Medulla oblongata (tissue), 1 donor: Measurements from ENCODE around the gene BBIP1.
"Not testable (repeated sequence)": the region's sequence is repeated elsewhere in the genome, so short reads cannot be mapped to it uniquely, and the experiment has no call there.

Source experiments
- DNase-seq: peaks from one replicate; pipeline ENCODE4 v3.0.0-alpha.2; 2015; ENCODE audit errors: extremely low spot score

The BBIP1 gene

DNA sequence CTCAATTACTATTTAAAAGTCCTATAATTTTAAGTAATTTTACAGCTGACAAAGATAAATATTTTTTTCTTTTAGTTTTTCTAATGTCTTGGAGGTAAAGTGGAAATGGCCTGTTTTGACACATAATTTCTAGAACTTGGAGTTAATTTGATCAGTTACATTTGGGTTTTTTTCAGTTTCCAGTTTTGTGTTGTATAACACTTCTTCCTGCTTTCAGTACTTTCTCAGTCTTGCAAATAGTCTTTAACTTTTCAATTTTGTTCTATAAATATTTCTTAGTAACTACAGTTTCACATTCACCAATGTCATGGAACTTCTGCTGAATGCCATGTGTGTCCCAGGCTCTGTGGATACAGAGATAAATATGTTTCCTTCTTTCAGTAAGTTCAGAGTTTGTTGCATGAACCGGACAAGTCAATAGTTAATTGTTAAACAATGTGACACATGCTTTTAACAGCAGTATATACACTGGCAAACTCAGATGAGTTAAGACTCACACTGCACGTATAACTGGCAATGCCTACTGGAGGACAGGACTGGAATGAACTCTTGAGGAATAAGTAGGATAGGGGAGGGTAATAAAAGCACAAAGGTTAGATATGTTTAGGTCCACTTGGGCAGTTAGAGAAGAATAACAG is 5.0 kb upstream of the BBIP1 start:
- DNase-seq, result no peak

DNA sequence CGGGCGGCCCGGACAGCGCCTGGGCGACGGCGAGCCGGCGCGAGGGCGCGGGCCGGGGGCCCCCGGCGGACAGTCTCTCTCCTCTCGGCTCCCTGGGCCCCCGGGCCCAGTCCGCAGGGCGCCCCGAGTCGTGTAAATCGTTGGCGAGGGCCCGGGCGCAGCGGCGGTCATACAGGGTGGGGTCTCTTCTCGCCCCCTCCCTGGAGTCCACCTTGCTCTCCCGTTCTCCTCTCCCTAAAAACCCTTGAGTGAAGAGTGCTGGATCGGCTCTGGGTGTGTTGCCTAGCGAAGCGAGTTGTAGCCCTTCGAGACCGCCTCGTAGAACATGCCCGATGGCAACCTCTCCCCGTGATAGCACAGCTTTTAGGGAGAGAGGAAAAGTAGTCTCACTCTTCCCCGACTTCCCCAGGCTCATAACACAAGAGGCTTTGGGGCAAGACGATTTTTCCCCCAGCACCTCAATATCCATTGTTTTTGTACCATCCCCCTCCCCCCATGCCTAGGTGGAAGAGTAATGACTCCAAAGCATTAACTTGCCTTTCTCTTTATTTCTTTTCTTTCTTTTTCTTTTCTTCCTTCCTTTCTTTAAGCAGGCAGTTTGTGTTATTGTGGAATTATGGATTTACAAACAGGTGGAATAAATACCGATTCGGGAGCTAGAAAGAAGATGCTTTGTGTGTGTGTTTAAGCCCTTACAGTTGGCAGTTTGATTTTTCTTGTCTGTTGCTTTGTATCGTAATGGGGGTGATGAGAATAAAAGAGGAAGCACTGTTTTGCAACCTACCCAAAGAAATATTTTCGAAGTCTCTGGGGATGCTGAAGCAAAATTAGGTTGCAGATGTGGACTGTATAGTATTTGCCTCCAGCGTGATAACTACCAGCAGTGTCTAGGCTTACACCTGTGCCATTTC is 1.2 kb upstream of the BBIP1 start:
- DNase-seq, result peak; percentile 69

DNA sequence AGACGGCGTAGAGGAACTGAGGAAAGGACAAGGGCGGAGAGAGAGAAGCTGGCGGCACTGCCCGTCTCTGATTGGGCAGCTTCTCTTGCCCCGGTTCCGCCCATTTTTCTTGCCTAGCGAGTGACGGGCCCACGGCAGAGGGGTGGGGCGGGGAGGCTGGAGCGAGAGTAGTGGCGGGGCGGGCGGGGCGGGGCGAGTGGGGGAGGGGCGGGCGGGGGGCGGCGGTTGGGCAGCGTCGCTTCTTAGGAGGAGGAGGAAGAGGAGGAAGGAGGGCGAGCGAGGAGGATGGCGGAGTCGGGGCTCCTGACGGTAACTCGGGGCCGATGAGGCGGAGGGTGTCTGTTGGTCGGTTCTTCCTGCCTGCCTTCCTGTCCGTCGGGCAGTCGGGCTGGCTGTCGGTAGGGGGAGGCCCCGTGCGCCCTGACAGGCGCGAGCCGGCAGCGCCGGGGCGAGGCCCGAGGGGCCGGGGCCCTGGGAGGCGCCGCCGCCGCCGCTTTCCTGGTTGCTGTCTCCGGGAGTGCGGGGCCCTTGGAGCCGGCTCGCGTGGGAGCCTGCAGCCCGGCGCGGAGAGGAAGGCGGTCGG is 460 bp upstream of the BBIP1 start, which contains the start of gene SHOC2:
SHOC2 (plus strand) TSS at position 256 of the 583 bp plus-strand sequence. CDS start 44,755 bp downstream, outside the sequence.
- no peak for DNase-seq

DNA sequence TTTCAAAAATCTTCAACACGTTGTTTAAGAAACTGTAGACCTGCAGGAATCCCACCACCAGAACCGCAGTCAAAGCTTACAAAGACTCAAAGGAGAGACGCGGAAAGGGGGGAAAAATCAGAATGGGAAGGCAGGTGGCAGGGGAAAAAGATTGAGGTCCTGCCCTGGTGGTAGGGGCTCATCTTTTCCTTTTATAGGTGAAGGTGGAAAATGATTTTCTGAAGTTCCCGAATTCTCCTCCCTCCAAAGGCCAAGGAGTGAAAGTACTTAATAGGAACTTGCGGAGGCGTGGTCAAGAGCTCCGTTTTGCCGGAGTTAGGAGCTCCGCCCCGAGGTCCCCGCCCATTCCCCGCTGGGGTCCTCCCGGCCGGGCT is 724 bp downstream of the BBIP1 start:
- peak; percentile 95 for DNase-seq

DNA sequence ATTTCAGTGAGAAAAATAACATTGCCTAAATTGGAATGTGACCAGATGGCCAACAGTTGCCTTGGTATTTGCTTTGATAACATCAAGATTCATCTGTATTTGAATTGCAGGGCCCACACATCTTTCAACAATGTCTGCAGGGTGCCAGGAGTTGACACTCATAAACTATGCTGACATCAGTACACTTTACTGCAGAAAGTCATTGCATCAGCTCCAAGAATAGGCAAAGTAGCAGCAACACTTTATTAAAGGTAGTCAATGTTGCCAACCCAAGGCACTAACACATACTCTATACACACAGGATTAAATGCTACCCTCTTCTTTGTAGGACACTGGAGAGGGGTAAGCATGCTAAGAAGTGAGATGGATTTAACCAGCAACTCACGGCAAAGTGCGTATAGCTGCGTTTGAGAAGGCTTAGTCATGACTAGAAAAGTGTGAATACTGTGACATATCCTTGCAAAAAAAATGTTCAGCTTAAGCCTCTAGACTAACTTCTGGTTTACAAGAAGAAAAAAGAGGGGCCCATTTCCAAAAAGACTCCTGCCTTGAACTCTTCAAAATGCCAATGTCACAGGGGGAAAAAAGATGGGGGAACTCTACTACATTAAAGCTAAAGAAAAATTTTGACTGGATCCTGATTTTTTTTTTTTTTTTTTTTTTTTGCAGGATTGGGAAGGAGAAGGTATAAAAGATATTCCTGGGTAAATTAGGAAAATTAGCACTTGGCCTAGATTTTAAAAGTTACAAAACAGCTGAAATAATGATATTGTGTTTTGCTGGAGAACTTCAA is 2.2 kb downstream of the BBIP1 start:
- no peak for DNase-seq

DNA sequence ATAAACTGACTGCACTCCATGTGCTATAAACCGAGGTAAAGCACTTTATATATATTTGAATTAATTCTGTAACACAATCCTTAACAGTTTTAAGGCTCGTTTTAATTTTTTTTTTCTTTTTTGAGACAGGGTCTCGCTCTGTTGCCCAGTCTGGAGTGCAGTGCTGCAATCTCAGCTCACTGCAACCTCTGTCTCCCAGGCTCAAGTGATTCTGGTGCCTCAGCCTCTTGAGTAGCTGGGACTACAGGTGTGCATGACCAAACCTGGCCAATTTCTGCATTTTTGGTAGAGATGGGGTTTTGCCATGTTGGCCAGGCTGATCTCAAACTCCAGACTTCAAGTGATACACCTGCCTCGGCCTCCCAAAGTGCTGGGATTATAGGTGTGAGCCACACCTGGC is 3.4 kb downstream of the BBIP1 start:
- DNase-seq, result not testable (repeated sequence)

DNA sequence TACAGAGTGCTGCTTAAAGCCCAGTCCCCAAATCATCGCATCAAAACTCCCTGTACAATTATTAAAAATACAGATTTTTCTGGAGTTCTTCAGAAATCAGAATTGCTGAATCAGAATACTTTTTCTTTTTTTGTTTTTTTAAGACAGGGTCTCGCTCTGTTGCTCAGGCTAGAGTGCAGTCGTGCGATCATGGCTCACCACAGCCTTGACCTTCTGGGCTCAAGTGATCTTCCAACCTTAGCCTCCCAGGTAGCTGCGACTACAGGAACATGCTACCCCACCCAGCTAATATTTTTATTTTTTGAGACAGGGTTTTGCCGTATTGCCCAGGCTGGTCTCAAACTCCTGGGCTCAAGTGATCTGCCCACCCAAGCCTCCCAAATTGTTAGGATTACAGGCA is 3.9 kb downstream of the BBIP1 start:
- DNase-seq, result no peak

DNA sequence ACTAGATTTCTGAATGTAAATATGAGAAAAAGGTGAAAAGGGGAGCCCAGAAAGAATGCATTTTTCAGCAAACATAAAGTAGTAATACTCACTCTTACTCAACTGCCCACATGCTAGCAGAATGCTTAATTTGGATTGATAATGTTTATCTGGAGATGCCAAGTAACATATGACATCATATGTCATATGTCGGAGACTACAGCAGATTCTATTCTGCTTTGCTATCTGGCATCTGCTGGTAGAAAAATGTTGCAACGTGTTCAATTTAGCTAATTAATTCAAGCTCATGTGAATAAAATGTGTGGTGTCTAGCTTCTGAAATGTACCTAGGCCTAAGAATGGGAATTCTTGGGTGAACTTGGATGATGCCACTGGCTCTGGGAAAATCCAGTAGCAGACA is 4.5 kb downstream of the BBIP1 start:
- DNase-seq, result no peak

DNA sequence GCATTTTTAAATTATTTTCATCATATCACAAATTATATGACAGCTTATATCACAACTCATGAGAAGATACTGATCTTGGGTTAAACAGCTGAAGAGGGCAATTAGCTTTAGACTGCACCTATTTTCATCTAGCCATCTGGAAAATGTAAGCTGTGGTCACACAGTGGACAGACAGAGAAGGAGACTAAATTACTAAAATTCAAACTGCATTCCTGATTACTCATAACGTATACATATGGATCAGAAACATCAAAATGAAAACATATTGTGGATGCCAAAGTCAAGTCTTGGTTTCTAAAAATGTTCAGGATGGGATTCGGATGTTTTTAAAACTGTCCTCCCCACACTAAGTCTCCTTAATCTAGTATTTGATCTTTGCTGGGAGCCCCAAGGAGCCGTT is 6.6 kb downstream of the BBIP1 start:
- no peak for DNase-seq

DNA sequence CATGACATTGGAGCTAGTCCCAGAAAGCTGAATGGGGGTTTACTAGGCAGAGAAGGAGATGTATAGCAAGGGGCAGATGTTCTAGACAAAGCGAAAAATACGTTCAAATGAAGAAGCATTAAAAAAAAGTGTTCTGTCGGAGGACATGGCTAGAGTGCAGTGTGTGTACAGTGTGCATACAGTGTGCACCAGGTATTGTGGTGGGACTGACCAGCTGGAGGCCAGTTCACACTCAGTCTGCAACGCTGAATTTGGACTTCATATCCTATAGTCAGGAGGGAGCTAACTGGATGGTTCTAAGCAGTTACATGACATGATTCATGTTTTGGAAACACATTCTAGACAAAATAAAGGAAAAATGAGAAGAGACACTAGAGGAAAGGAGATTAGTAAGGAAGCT is 8.8 kb downstream of the BBIP1 start:
- DNase-seq, result no peak

DNA sequence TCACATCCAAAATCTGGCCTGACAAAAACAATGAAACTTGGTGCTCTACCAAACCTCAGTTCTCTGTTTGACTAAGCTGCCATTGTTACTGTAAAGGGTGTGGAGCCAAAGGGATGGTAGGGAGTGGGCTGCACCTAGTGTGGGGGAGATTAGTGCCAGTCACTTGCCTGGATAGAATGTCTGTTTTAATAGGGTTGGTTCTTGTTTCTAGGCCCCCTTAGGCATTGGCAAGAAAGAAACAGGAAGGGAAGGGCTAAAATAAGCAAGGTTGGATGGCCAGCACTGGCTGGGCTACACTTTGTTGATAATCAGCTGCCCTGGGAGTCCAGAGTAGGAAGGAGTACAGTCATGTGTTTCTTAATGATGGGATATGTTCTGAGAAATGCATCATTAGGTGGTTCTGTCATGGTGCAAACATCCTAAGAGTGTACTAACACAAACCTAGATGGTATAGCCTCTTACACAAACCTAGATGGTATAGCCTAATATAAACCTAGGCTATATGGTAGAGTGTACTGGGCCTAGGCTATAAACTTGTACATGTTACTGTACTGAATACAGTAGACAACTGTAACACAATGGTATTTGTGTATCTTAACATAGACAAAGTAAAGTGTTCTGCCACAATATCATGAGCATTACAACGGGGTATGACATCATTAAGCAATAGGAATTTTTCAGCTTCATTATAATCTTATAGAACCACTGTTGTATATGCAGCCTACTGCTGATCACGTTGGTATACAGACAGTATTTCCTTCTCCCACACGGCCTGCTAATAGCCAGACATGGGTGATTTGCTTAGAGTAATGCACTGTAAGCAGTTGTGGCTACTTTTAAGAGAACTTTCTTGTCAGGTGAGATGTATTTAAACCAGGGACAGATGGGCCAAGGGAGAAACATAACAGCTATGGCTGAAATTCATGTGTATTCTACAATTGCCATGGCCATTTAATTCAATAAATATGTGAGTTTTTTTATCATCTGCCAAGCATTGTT is 15.4 kb downstream of the BBIP1 start:
- DNase-seq, result no peak

DNA sequence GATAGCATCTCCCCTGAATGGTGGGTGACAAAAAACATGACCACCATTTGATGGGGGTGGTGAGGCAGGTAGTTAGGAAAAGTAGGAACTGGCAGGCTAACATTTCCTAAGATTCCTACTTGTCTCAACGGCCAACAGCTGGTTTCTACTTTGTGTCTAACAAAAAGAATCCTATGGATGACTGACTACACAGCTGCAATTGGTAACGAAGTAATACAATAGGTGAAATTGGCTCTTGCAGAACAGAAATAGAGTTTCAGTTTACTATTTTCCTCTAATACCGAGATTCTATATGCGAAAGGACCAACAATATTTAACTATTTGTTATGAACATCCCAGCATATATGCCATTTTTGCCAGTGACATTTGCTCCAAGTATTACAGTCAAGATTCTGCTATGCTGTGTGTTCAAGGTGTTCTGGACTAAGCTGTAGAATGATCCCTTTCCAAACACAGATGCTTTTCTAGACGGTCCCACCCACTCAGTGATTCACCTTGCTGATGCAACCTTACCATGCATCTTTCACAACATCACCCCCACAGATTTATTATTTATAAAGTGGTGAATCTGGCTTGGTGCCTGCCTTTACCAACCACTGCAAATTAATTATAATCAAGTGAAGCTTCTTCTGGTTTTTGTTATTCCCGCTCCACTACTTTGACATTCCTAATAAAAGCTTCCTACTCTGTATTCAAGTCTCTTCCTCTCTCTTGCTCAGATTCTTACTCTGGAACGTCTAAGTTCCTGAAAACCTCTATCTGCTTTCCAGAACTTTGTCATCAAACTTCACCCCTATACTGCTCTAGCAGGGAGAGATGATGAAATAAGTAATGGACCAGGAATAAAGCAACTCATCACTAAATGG is 16.8 kb downstream of the BBIP1 start:
- no peak for DNase-seq

DNA sequence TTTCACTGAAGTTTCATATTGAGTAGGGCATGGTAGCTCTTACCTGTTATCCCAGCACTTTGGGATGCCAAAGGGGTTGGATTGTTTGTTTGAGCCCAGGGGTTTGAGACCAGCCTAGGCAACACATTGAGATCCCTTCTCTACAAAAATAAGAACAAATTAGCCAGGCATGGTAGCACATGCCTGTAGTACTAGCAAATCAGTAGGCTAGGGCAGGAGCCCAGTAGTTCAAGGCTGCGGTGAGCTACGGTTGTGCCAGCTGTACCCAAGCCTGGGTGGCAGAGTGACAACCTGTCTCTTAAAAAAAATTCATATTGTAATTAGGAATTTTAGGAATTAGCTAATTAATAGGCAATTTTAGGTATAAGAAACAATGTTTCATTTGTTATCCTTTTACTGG is 18.0 kb downstream of the BBIP1 start:
- no peak for DNase-seq

DNA sequence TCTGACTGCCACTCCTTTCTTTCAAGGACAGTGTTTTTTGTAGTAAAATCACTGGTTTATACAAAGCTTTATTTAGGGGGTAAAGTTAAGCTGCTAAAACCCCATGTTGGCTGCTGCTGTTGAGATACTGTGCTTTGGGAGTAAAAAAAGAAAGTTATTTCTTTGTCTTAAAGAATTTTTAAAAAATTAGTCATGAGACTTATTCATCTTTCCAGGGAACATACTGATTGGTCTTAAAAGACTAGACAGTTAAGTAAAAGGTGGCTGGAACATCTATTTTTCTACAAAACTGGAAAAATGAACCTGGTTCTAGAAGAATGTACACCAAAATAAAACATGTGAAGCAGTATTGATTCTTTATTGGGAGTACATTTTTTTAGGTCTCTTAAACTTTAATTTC is 20.6 kb downstream of the BBIP1 start:
- DNase-seq, result no peak

DNA sequence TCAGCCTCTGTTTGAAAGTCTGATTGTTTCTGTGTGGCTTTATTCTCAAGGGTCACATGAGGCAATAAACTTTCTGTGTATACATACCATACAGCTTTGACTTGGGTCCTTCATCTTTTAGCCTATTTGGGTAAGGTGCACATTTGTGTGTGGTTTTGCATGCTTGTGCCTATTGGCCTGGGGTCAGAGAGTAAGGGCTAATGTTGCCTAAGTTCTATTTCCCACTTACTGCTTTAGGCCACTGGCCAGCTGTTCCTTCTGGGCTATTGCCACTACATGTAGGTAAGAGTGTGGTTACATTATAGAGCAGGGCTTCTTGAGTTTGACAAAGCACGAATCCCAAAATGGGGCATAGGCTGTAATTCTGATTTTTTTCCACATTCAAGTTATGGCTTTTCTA is 21.8 kb downstream of the BBIP1 start:
- no peak for DNase-seq

DNA sequence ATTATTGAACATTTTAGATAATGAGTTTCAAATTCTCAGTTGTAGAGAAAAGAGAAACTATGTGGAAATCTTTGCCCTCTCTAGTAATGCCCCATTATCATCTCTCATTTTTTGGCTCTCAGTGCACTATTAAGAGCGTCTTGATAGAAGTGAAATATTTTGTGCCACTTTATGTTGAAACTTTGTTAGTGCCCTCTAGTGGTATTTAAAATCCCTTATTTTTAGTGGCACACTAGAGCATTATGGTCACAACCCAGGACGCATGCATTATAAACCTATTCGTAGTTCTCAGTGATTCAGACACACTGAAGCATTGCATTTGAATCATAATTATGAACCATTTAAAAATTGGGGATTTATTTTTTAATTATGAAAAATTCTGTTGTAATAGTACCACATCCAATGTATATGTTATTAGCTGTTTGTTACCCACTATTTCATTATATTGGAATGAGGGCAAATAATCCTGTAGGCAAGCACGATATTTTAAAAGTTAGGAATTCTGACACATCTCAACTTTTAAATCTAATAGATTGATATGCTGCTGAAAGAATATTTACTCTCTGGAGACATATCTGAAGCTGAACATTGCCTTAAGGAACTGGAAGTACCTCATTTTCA is 25.3 kb downstream of the BBIP1 start:
- DNase-seq, result peak; percentile 73

DNA sequence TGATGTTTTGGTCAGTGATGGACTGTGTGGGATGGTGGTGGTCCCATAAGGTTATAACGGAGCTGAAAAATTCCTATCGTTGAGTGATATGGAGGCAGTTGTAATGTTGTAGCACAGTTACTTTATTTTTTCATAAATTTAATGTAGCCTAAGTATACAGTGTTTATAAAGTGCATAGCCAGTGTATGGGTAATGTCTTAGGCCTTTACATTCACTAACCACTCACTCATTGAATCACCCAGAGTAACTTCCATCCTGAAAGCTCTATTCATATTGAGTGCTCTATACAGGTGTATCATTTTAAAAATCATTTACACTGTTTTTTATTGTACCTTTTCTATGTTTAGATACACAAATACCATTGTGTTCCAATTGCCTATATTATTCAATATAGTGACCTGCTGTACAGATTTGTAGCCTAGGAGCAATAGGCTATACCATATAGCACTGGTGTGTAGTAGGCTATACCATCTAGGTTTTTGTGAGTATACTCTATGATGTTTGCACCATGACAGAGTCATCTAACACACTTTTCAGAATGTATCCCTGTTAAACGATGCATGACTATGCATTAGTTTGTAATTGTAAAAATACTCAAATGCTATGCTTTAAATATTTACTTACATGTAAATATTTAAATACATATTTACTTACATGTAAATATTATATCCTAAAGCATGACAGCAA is 26.2 kb downstream of the BBIP1 start:
- DNase-seq, result no peak

DNA sequence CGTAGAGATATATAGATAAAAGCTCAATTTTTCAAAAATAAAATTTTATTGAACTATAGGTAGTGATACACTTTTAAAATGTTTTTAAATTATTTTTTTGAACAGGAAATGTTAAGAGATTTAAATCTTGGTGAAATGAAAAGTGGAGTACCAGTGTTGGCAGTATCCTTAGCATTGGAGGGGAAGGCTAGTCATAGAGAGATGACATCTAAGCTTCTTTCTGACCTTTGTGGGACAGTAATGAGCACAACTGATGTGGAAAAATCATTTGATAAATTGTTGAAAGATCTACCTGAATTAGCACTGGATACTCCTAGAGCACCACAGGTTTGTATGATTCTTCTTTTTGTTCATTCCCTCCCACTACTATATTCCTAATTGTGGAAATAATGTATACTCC is 31.4 kb downstream of the BBIP1 start:
- DNase-seq, result no peak
